HS-27A (cell line): ENCODE data around the gene PTPN3.

Source experiments
- DNase-seq: peaks from one replicate; pipeline ENCODE4 v3.0.0-alpha.2; 2012; ENCODE audit warnings: low read depth, missing footprints

Gene PTPN3

DNA sequence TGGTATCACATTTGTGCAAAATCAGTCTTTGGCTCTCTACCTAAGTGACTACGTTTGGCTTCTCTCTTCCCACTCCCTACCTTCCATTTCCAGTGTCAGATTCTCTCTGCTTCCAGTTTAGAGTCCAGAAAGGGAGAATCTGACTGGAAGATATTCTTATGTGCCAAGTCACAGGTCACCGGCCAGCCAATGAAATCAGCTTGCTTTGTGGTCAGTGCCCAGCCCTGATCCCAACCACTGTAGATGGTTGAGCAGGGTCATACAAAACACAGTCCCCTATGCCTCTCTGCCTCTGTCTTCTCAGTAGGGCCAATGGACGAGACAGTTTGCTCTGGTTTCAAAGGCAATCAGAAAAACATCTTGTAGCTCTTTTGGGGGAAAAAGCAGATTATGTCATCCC is 161.7 kb downstream of the PTPN3 start:
- DNase-seq, result no peak

DNA sequence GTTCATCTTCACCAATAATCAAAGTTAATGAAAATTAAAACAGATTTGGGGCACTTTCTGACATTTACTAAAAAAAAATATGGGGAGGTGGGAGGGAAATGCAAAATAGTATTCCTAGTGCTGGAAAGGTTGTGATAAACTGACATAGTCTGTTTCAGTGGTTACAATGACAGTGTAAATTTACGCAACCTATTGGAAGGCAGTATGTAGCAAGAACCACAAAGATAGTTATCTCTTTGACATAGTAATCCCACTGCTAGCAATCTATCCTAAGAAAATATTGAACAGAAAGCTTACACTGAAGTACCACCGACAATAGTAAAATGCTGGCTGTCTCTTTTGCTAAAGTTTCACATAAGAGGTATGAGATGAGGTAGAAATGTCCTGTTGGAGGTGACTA is 162.2 kb downstream of the PTPN3 start:
- DNase-seq, result no peak

DNA sequence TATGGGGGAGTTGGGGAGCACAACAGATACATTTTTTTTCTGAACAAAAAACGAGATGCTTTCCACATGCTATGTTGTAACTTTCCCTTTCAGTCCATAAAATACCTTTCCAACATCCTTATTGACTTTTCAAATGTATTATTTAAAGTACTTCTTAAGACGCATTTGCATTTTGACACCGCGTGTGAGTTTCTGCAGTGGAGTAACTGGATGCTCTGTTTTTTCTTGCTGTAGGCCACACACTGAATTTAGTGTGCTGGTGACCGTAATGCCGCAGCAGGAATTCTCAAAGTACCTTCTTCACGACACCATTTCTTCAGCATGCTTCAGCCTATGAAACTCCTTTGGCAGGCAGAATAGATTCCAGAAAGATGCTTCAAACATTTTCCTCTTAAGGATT is 163.0 kb downstream of the PTPN3 start:
- no peak for DNase-seq

DNA sequence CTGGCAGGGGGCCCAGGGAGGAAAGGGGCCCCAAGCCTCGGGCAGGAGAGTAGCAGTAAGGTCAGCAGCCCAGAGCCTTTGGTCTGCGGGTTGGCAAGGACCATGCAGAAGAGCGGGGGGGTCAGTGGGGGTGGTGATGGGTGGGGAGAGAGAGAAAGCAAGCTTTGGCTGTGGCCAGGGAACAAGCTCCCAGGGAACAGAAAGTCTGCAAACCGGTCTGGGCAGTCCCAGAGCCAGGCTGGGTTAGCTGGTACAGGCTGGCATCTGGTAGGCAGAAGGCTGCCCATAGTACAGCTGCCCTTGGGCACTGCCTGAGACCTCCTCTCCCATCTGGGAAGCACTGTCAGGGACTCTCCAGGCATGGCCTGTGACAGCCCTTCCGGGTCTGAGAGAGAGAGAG is 166.8 kb downstream of the PTPN3 start:
- DNase-seq, result no peak

DNA sequence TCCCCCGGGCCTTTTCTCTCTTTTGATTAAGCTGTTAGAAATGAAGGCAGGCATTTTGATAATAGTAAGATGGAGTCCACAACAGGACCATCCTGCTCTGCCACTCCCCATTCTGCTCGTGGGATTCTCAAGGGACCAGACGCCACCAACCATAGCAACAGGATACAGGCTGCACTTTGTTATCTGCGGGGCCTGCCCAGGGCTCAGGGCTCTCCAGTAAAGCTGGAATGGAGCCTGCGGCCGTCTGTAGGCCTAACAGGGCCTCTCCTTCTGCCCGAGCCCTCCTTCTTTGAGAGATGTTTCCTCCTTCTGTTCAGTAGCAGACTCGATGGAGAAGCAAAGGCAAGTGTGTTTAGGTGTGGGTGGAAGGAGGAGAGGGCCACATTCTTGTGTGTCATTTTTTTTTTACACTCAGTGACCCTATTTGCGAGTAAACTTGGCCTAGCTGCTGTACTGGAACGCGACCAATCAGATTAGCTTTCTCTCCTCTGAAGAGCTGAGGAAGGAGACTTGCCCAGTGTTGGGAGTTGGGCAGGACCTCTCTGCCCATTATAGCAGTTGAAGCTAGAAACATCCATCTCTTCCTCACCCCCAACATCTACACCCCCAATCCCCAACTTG is 168.4 kb downstream of the PTPN3 start:
- no peak for DNase-seq

DNA sequence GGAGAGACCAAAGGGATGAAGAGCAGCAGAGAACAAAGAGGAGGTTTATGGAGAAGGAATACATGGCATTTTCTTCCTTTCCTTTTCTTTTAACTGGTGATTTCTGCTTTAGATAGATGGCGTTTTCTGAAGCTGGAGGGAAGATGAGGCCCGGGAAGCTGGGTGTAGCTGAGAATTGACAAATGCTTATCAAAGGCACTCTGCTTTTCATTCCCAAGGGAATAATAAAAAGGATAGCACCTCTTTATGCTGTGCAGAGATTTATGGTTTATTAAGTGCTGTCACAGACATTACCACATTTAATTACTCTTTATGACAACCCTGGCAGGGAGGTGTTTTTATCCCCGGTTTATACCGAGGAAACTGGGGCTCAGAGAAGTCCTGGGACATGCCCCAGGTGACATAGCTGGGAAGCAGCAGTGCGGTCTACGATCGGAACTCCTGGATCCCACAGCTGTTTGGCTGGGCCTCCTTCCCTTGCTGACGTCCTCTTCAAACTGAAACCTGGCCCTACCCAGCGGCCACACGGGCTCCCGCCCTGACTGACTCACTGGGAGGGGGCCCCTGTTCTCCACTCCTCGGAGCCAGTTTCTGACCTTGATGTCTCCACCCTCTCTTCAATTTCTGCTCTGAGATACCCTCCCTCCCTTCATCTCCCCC is 169.0 kb downstream of the PTPN3 start:
- DNase-seq, result no peak
